Gastrocnemius medialis (tissue), 4 donors: ENCODE measurements around the gene KIF13A.

Experiments
- CTCF ChIP-seq, 5 experiments: fragments of 450-650 bp in 3 of 5; fragments of 200-600 bp in 2 of 5; sonication (generic) in 2 of 5; IDR thresholded peaks in 4 of 5; conservative IDR thresholded peaks in 1 of 5; 1 replicate in 4 of 5; 2 replicates in 1 of 5; pipeline ENCODE4 v1.5.1; 2016 to 2019; ENCODE audit warnings: antibody characterized with exemption in 5 of 5, mild to moderate bottlenecking in 3 of 5, moderate library complexity in 3 of 5
- POLR2A ChIP-seq, 2 donors: fragments of 450-650 bp; IDR thresholded peaks; one replicate each; pipeline ENCODE4 v1.6.1; 2017; ENCODE audit warnings: antibody characterized with exemption in 2 of 2, mild to moderate bottlenecking in 2 of 2, moderate library complexity in 2 of 2

- no peak for TF ChIP-seq CTCF (IDR thresholded peaks at IDR 0.05 in 4 of 5, conservative IDR thresholded peaks at IDR 0.05 in 1 of 5)
- TF ChIP-seq POLR2A (IDR thresholded peaks at IDR 0.05) = no peak
Observed at GRCh38 chr6:17831135-17831534, 156.3 kb downstream of the KIF13A start.
